Measurements from ENCODE around the gene EPHB4.

DNA sequence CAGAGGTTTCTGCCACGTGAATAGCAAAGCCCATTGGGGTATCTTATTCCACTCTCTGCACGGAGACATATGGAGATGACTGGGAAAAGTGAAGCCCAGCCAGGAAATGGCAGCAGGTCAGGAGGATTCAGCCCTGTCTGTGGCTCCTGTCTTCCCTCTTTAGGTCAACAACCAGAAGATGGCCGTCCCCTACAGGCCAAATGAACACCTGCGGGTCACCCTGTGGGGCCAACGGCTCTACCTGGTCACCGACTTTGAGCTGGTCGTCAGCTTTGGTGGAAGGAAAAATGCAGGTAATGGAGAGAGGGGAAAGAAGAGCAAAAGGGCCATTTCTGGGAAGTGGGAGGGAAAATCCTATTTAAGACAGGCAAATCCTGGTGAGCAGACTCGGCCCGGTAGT is 38.3 kb downstream of the EPHB4 start:
- TF ChIP-seq POLR2A (IDR thresholded peaks at IDR 0.05; ENCODE audit: low read length) (no peak), GATA1 (IDR thresholded peaks at IDR 0.05; ENCODE audit: low read depth, low read length) (no peak)

Measured in erythroblast (primary cell).